Measurements from ENCODE around the gene TRIM44.

Gene TRIM44

GRCh38 chr11:35655856-35656255 is 6.7 kb upstream of the TRIM44 start:
- no peak for DNase-seq (ENCODE audit: extremely low read depth, low read depth)
- TF ChIP-seq, protein P1, sequence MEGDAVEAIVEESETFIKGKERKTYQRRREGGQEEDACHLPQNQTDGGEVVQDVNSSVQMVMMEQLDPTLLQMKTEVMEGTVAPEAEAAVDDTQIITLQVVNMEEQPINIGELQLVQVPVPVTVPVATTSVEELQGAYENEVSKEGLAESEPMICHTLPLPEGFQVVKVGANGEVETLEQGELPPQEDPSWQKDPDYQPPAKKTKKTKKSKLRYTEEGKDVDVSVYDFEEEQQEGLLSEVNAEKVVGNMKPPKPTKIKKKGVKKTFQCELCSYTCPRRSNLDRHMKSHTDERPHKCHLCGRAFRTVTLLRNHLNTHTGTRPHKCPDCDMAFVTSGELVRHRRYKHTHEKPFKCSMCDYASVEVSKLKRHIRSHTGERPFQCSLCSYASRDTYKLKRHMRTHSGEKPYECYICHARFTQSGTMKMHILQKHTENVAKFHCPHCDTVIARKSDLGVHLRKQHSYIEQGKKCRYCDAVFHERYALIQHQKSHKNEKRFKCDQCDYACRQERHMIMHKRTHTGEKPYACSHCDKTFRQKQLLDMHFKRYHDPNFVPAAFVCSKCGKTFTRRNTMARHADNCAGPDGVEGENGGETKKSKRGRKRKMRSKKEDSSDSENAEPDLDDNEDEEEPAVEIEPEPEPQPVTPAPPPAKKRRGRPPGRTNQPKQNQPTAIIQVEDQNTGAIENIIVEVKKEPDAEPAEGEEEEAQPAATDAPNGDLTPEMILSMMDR (IDR thresholded peaks at IDR 0.05; ENCODE audit: low read depth, low read length, missing control alignments): no peak
- H3K4me3 ChIP-seq (replicated peaks; ENCODE audit: low read depth, low read length): no peak overlapping the region

- no peak for DNase-seq (ENCODE audit: extremely low read depth, low read depth)
- TF ChIP-seq, protein P1 (IDR thresholded peaks at IDR 0.05; ENCODE audit: low read depth, low read length, missing control alignments): no peak
- H3K4me3 ChIP-seq (replicated peaks; ENCODE audit: low read depth, low read length): no peak overlapping the region
These were observed 4.3 kb upstream of the TRIM44 start for GRCh38 chr11:35658020-35658948.

- DNase-seq (ENCODE audit: extremely low read depth, low read depth): no peak
- no peak overlapping the region; the same call in 1 of the 2 replicates for H3K4me3 ChIP-seq (replicated peaks; ENCODE audit: low read depth, low read length)
- TF ChIP-seq, protein P1 (IDR thresholded peaks at IDR 0.05; ENCODE audit: low read depth, low read length, missing control alignments): no peak
These were observed 1.0 kb upstream of the TRIM44 start for GRCh38 chr11:35661534-35661933.

DNA sequence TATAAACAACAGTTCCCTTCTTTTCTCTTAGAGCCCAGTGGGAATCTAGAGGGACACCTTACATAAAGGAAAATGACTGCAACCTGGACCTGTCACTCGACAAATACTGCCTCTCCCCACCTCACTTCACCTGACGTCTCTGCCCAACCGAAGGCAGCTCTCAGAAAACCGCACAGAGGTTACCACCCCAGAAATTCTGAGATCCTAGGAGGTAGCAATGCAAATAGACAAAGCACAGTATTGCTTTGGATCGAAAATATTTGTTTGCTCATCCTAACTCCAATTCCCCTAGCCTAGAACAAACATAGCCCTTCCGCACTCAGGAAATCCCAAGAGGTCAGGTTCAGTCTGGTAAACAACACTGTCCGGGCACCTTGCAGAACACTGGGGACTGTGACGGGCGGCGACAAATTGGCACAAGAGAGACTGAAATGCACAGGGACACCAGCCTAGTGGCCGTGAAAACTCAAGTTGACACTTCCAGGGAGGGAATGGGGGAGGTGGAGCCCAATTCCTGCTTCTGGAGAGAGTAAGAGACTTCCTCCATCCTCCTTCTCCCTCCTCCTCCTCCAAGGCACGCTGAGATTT is 420 bp upstream of the TRIM44 start:
- TF ChIP-seq, protein P1 (IDR thresholded peaks at IDR 0.05; ENCODE audit: low read depth, low read length, missing control alignments): no peak
- H3K4me3 ChIP-seq (replicated peaks; ENCODE audit: low read depth, low read length): peak overlapping the region; percentile 61
- DNase-seq (ENCODE audit: extremely low read depth, low read depth): no peak

GRCh38 chr11:35663408-35663702 is 780 bp downstream of the TRIM44 start:
- DNase-seq (ENCODE audit: extremely low read depth, low read depth): no peak
- peak overlapping the region; percentile 61 for H3K4me3 ChIP-seq (replicated peaks; ENCODE audit: low read depth, low read length)
- TF ChIP-seq, protein P1 (IDR thresholded peaks at IDR 0.05; ENCODE audit: low read depth, low read length, missing control alignments): no peak

GRCh38 chr11:35664977-35665441 is 2.4 kb downstream of the TRIM44 start:
- TF ChIP-seq, protein P1 (IDR thresholded peaks at IDR 0.05; ENCODE audit: low read depth, low read length, missing control alignments): no peak
- no peak overlapping the region for H3K4me3 ChIP-seq (replicated peaks; ENCODE audit: low read depth, low read length)
- no peak for DNase-seq (ENCODE audit: extremely low read depth, low read depth)
